ENCODE results near the gene PROX1.

PROX1 gene

GRCh38 chr1:213987927-213988506 lies at the start of gene PROX1:
PROX1 (plus strand) TSS chr1:213987973; CDS start chr1:213996536, 8,563 bp downstream.
- Mint-ChIP-seq H3K9me3 (peaks cover 8% of the 10 kb centered on the region), H3K4me1 (ENCODE audit: low read depth) (peaks cover 30% of the 10 kb centered on the region), H3K27ac (peak within 1 kb of the TSS; percentile 89), H3K4me3 (peak within 1 kb of the TSS; percentile 92), H3K36me3 (ENCODE audit: low read depth) (peaks cover 14% of the 10 kb centered on the region), H3K27me3 (ENCODE audit: low read depth) (peaks cover 97% of the 10 kb centered on the region)

- Mint-ChIP-seq H3K27me3 (ENCODE audit: low read depth) (no peaks in the 10 kb centered on the region), H3K4me1 (ENCODE audit: low read depth) (no peaks in the 10 kb centered on the region), H3K4me3 (no peak overlapping the region), H3K36me3 (ENCODE audit: low read depth) (no peaks in the 10 kb centered on the region), H3K9me3 (no peaks in the 10 kb centered on the region), H3K27ac (no peak overlapping the region)
These were observed 49.0 kb upstream of the PROX1 start for GRCh38 chr1:213938776-213939175.

GRCh38 chr1:213939888-213940287 lies 47.9 kb upstream of the PROX1 start:
- H3K27ac Mint-ChIP-seq = no peak overlapping the region
- no peaks in the 10 kb centered on the region for H3K36me3 Mint-ChIP-seq (ENCODE audit: low read depth)
- no peak overlapping the region for H3K4me3 Mint-ChIP-seq
- no peaks in the 10 kb centered on the region for H3K27me3 Mint-ChIP-seq (ENCODE audit: low read depth)
- H3K9me3 Mint-ChIP-seq = no peaks in the 10 kb centered on the region
- no peaks in the 10 kb centered on the region for H3K4me1 Mint-ChIP-seq (ENCODE audit: low read depth)

- Mint-ChIP-seq H3K4me3 (no peak overlapping the region), H3K27me3 (ENCODE audit: low read depth) (no peaks in the 10 kb centered on the region), H3K9me3 (no peaks in the 10 kb centered on the region)
These were observed 46.8 kb upstream of the PROX1 start for GRCh38 chr1:213940947-213941346.

GRCh38 chr1:213942061-213942460 lies 45.7 kb upstream of the PROX1 start:
- H3K4me1 Mint-ChIP-seq (ENCODE audit: low read depth) = no peaks in the 10 kb centered on the region
- H3K9me3 Mint-ChIP-seq = no peaks in the 10 kb centered on the region
- H3K36me3 Mint-ChIP-seq (ENCODE audit: low read depth) = no peaks in the 10 kb centered on the region
- H3K27ac Mint-ChIP-seq = no peak overlapping the region
- H3K27me3 Mint-ChIP-seq (ENCODE audit: low read depth) = no peaks in the 10 kb centered on the region
- no peak overlapping the region for H3K4me3 Mint-ChIP-seq

More at GRCh38 chr1:213940947-213941346, 46.8 kb upstream of the PROX1 start:
- H3K27ac Mint-ChIP-seq = no peak overlapping the region
- no peaks in the 10 kb centered on the region for H3K36me3 Mint-ChIP-seq (ENCODE audit: low read depth)
- H3K4me1 Mint-ChIP-seq (ENCODE audit: low read depth) = no peaks in the 10 kb centered on the region

GRCh38 chr1:213947200-213947801 lies 40.5 kb upstream of the PROX1 start:
- Mint-ChIP-seq H3K36me3 (ENCODE audit: low read depth) (no peaks in the 10 kb centered on the region), H3K27ac (no peak overlapping the region), H3K27me3 (ENCODE audit: low read depth) (no peaks in the 10 kb centered on the region), H3K9me3 (no peaks in the 10 kb centered on the region), H3K4me1 (ENCODE audit: low read depth) (no peaks in the 10 kb centered on the region), H3K4me3 (no peak overlapping the region)

GRCh38 chr1:213951876-213952275 lies 35.9 kb upstream of the PROX1 start:
- Mint-ChIP-seq H3K9me3 (no peaks in the 10 kb centered on the region), H3K4me3 (no peak overlapping the region), H3K27ac (no peak overlapping the region), H3K36me3 (ENCODE audit: low read depth) (no peaks in the 10 kb centered on the region), H3K27me3 (ENCODE audit: low read depth) (no peaks in the 10 kb centered on the region), H3K4me1 (ENCODE audit: low read depth) (no peaks in the 10 kb centered on the region)

- H3K4me1 Mint-ChIP-seq (ENCODE audit: low read depth) = no peaks in the 10 kb centered on the region
- no peak overlapping the region for H3K4me3 Mint-ChIP-seq
- H3K27ac Mint-ChIP-seq = no peak overlapping the region
- no peaks in the 10 kb centered on the region for H3K27me3 Mint-ChIP-seq (ENCODE audit: low read depth)
- no peaks in the 10 kb centered on the region for H3K9me3 Mint-ChIP-seq
- H3K36me3 Mint-ChIP-seq (ENCODE audit: low read depth) = no peaks in the 10 kb centered on the region
These were observed 34.0 kb upstream of the PROX1 start for GRCh38 chr1:213953806-213954205.

GRCh38 chr1:213956295-213956770 lies 31.4 kb upstream of the PROX1 start:
- Mint-ChIP-seq H3K4me3 (no peak overlapping the region), H3K9me3 (no peaks in the 10 kb centered on the region), H3K27ac (no peak overlapping the region), H3K27me3 (ENCODE audit: low read depth) (no peaks in the 10 kb centered on the region), H3K36me3 (ENCODE audit: low read depth) (no peaks in the 10 kb centered on the region), H3K4me1 (ENCODE audit: low read depth) (no peaks in the 10 kb centered on the region)

GRCh38 chr1:213958346-213958745 lies 29.4 kb upstream of the PROX1 start:
- Mint-ChIP-seq H3K4me1 (ENCODE audit: low read depth) (no peaks in the 10 kb centered on the region), H3K36me3 (ENCODE audit: low read depth) (no peaks in the 10 kb centered on the region), H3K9me3 (no peaks in the 10 kb centered on the region), H3K4me3 (no peak overlapping the region), H3K27ac (no peak overlapping the region), H3K27me3 (ENCODE audit: low read depth) (no peaks in the 10 kb centered on the region)

GRCh38 chr1:213960963-213961362 lies 26.8 kb upstream of the PROX1 start:
- Mint-ChIP-seq H3K4me1 (ENCODE audit: low read depth) (no peaks in the 10 kb centered on the region), H3K27me3 (ENCODE audit: low read depth) (no peaks in the 10 kb centered on the region), H3K9me3 (no peaks in the 10 kb centered on the region), H3K36me3 (ENCODE audit: low read depth) (no peaks in the 10 kb centered on the region), H3K4me3 (no peak overlapping the region), H3K27ac (no peak overlapping the region)

- Mint-ChIP-seq H3K27me3 (ENCODE audit: low read depth) (no peaks in the 10 kb centered on the region), H3K9me3 (no peaks in the 10 kb centered on the region), H3K4me1 (ENCODE audit: low read depth) (no peaks in the 10 kb centered on the region), H3K36me3 (ENCODE audit: low read depth) (no peaks in the 10 kb centered on the region), H3K4me3 (no peak overlapping the region), H3K27ac (no peak overlapping the region)
These were observed 25.3 kb upstream of the PROX1 start for GRCh38 chr1:213962508-213962907.

GRCh38 chr1:213966122-213966521 lies 21.7 kb upstream of the PROX1 start:
- no peaks in the 10 kb centered on the region for H3K4me1 Mint-ChIP-seq (ENCODE audit: low read depth)
- peaks cover 9% of the 10 kb centered on the region for H3K27me3 Mint-ChIP-seq (ENCODE audit: low read depth)
- no peak overlapping the region for H3K4me3 Mint-ChIP-seq
- no peaks in the 10 kb centered on the region for H3K9me3 Mint-ChIP-seq
- no peaks in the 10 kb centered on the region for H3K36me3 Mint-ChIP-seq (ENCODE audit: low read depth)
- H3K27ac Mint-ChIP-seq = no peak overlapping the region

- Mint-ChIP-seq H3K27ac (no peak overlapping the region), H3K9me3 (no peaks in the 10 kb centered on the region), H3K36me3 (ENCODE audit: low read depth) (no peaks in the 10 kb centered on the region), H3K4me3 (no peak overlapping the region), H3K27me3 (ENCODE audit: low read depth) (peaks cover 16% of the 10 kb centered on the region), H3K4me1 (ENCODE audit: low read depth) (no peaks in the 10 kb centered on the region)
These were observed 19.5 kb upstream of the PROX1 start for GRCh38 chr1:213968146-213968825.

GRCh38 chr1:213969958-213970555 lies 17.7 kb upstream of the PROX1 start:
- H3K36me3 Mint-ChIP-seq (ENCODE audit: low read depth) = no peaks in the 10 kb centered on the region
- no peak overlapping the region for H3K4me3 Mint-ChIP-seq
- no peaks in the 10 kb centered on the region for H3K4me1 Mint-ChIP-seq (ENCODE audit: low read depth)
- no peak overlapping the region for H3K27ac Mint-ChIP-seq
- H3K9me3 Mint-ChIP-seq = no peaks in the 10 kb centered on the region
- H3K27me3 Mint-ChIP-seq (ENCODE audit: low read depth) = peaks cover 16% of the 10 kb centered on the region
